ENCODE data around the gene HAND2. TPM values are rescaled to one million over a fixed set of nuclear protein-coding genes. Genes with fewer than 3 reads are reported as not detected.

HAND2 gene
- total RNA-seq, 1 donor from 2014 or later = not detected

DNA sequence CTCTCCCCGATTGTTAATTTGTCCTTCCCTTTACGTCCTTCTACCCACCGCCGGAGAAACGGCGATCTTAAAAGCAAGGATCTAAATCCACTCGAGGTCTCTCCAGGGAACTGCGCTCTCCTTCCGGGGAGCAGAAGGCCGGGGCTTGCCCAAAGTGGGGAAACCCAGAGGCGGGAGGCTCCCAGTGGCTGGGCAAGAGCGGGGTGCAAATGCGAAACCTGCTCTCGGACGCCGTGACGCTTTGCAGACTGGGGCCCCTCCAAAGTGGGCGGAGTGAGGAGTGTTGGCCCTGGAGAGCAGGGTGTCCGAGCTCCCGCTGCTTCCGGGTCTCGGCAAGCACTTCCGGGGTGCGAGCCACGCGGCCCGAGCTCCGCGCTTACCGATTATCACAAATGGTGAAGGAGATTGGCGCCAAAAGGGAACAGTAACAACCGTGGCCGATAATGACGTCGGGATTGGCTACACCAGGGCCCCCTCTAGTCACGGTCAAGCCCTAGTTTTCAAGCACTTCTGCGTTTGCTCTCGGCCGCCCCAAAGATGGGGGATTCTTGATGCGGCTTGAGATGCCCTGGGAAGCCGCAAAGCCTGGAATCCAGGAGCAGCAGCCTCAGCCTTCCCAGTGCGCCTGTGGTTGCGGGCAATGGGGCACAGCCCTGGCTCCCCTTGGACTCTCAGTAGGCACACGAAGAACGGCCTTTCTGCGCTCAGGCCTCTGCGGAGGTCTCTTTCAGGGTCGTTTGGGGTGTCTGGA is 29.0 kb downstream of the HAND2 start:
- no peak for DNase-seq
- TF ChIP-seq, protein P1, sequence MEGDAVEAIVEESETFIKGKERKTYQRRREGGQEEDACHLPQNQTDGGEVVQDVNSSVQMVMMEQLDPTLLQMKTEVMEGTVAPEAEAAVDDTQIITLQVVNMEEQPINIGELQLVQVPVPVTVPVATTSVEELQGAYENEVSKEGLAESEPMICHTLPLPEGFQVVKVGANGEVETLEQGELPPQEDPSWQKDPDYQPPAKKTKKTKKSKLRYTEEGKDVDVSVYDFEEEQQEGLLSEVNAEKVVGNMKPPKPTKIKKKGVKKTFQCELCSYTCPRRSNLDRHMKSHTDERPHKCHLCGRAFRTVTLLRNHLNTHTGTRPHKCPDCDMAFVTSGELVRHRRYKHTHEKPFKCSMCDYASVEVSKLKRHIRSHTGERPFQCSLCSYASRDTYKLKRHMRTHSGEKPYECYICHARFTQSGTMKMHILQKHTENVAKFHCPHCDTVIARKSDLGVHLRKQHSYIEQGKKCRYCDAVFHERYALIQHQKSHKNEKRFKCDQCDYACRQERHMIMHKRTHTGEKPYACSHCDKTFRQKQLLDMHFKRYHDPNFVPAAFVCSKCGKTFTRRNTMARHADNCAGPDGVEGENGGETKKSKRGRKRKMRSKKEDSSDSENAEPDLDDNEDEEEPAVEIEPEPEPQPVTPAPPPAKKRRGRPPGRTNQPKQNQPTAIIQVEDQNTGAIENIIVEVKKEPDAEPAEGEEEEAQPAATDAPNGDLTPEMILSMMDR (IDR thresholded peaks at IDR 0.05) = no peak
- peak overlapping the region; percentile 79 for H3K4me3 Mint-ChIP-seq
- intact Hi-C loops (cut with micrococcal nuclease) = loop anchor here (5.0 to 10.0 kb wide), 2 partner anchors 36 to 336 kb away; partner anchors contain the start of gene GALNT7
- ChIA-PET POLR2A (interaction anchor here (1.0 kb wide), 1 partner anchor 167 kb away, joined by 3 read pairs; the partner anchor contains the start of gene HMGB2), CTCF (no interaction called here)
- H3K36me3 Mint-ChIP-seq (ENCODE audit: low read depth) = peaks cover 8% of the 10 kb centered on the region
- ATAC-seq (ENCODE audit: low read depth) = peak; percentile 28
- peaks cover 6% of the 10 kb centered on the region for H3K9me3 Mint-ChIP-seq
- H3K27me3 Mint-ChIP-seq = peaks cover 53% of the 10 kb centered on the region
- H3K27ac Mint-ChIP-seq = no peak overlapping the region
- peaks cover 38% of the 10 kb centered on the region for H3K4me1 Mint-ChIP-seq

DNA sequence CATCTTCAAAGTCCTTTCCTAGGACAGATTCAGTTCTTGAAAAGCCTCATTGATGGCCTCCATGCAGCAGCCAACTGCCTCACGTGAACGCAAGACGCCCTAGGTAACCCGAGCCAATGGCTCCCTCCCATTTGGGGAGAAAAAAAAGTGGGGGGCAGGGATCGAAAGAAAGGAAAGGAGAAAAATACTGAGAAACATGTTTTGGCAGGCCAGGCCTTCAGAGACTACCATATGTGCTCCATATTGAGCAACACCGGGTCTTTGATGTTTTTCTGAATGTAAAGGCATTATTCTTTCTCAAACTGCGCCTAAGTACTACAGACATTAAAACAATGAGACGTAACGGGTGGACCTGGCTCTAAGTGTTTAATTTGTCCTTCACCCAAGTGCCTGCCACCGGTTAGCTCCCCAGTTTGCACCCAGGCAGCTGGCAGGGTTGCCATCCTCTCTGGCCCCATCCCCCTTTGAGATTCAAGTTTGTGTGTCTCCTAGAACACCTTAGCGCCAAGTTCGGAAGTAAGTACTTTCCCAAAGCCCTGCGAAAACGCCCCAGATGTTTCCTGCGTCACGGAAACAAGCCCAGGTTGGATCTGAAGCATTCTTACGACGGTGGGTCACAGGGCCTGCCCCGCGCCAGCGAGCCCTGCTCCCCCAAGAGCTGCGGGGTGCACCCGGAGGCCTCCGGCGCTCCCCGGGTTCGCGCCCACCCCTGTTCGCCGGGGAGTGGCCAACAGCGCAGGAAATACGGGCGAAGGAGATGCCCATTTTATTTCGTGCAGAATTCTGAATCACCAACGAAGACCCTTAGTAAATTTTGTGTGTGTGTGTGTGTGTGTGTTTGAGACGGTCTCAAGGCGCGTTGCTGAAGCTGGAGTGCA is 30.1 kb downstream of the HAND2 start:
- peak overlapping the region; percentile 54 for H3K4me3 Mint-ChIP-seq
- no peak overlapping the region for H3K27ac Mint-ChIP-seq
- DNase-seq (no peak), ATAC-seq (ENCODE audit: low read depth) (no peak)
- H3K27me3 Mint-ChIP-seq = peaks cover 42% of the 10 kb centered on the region
- H3K4me1 Mint-ChIP-seq = peaks cover 32% of the 10 kb centered on the region
- CTCF ChIA-PET = interaction anchor here (2.0 kb wide), 1 partner anchor 486 kb away, joined by 5 read pairs; no protein-coding TSS in a partner anchor
- H3K9me3 Mint-ChIP-seq = peaks cover 6% of the 10 kb centered on the region
- TF ChIP-seq, protein P1 (IDR thresholded peaks at IDR 0.05) = no peak
- H3K36me3 Mint-ChIP-seq (ENCODE audit: low read depth) = peaks cover 8% of the 10 kb centered on the region
- POLR2A ChIA-PET = no interaction called here
- intact Hi-C loops (cut with micrococcal nuclease) = loop anchor here (5.0 to 10.0 kb wide), 2 partner anchors 37 to 335 kb away; partner anchors contain the start of gene GALNT7

DNA sequence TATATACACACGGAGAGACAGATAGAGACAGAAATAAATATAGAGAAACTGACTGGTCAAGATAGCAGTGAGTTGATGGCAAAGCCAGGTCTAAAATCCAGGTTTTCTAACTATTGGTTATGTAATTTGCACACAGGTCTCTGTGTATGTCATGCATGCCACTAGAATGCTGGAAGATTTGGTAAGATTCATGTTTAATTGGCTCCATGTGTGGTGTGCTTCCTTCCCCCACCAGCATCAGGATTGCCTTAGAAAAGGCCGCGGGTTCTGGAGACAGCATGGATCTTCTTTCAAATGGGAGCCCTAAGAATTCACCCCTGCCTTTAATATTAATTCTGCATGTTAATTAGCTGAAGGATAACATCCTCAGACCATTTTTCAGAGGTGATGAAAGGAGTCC is 31.3 kb downstream of the HAND2 start:
- Mint-ChIP-seq H3K4me3 (no peak overlapping the region), H3K36me3 (ENCODE audit: low read depth) (peaks cover 8% of the 10 kb centered on the region), H3K27ac (peak overlapping the region; percentile 50), H3K27me3 (peaks cover 39% of the 10 kb centered on the region), H3K9me3 (peaks cover 6% of the 10 kb centered on the region), H3K4me1 (peaks cover 40% of the 10 kb centered on the region)
- ChIA-PET CTCF (interaction anchor here (2.0 kb wide), 1 partner anchor 485 kb away, joined by 5 read pairs; no protein-coding TSS in a partner anchor), POLR2A (no interaction called here)
- ATAC-seq (ENCODE audit: low read depth) = no peak
- DNase-seq = no peak
- TF ChIP-seq, protein P1 (IDR thresholded peaks at IDR 0.05) = no peak
- intact Hi-C loops (cut with micrococcal nuclease) = no loop called here

DNA sequence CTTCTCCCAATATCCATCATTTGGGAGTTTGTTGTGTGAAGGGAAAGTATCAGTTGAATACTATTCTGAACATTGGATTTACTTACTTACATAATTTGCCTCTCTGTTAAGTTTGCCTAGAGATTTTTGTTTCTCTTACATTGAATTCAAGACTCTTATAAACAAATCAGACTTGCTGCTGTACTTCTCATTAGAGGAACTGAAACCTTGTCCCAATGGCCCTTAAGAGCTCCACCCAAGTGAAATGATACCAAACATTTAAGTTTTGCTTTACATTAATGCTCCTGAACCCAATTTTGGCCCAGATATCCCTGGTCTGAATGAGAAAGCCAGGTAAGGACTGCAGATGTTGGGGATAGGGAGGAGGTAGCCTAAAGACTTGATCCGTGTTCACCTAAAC is 32.0 kb downstream of the HAND2 start:
- intact Hi-C loops (cut with micrococcal nuclease) = no loop called here
- Mint-ChIP-seq H3K27ac (peak overlapping the region; percentile 50), H3K9me3 (peaks cover 6% of the 10 kb centered on the region), H3K4me1 (peaks cover 40% of the 10 kb centered on the region), H3K36me3 (ENCODE audit: low read depth) (peaks cover 8% of the 10 kb centered on the region), H3K27me3 (peaks cover 35% of the 10 kb centered on the region), H3K4me3 (peak overlapping the region; percentile 9)
- POLR2A ChIA-PET = no interaction called here
- TF ChIP-seq, protein P1 (IDR thresholded peaks at IDR 0.05) = no peak
- CTCF ChIA-PET = interaction anchor here (2.0 kb wide), 1 partner anchor 484 kb away, joined by 5 read pairs; no protein-coding TSS in a partner anchor
- ATAC-seq (ENCODE audit: low read depth) (peak; percentile 45), DNase-seq (no peak)

Data from activated B cell treated with CpG ODN at 0.5 μM for 24 hours (primary cell).